ENCODE results near the gene CDH13.

Gene CDH13

GRCh38 chr16:82864332-82865040 lies 237.7 kb downstream of the CDH13 start:
- TF ChIP-seq CTCF (IDR thresholded peaks at IDR 0.05; ENCODE audit: control insufficient read depth, extremely low read depth, insufficient read depth), result no peak
- no peak for DNase-seq (ENCODE audit: low read depth)
- no peak overlapping the region for H3K4me3 ChIP-seq (ENCODE audit: low read depth, low read length)

- TF ChIP-seq CTCF (IDR thresholded peaks at IDR 0.05; ENCODE audit: control insufficient read depth, extremely low read depth, insufficient read depth), result no peak
- no peak overlapping the region for H3K4me3 ChIP-seq (ENCODE audit: low read depth, low read length)
These were observed 238.6 kb downstream of the CDH13 start for GRCh38 chr16:82865412-82865811.

GRCh38 chr16:82867485-82867884 lies 240.7 kb downstream of the CDH13 start:
- TF ChIP-seq CTCF (IDR thresholded peaks at IDR 0.05; ENCODE audit: control insufficient read depth, extremely low read depth, insufficient read depth), result no peak
- no peak overlapping the region for H3K4me3 ChIP-seq (ENCODE audit: low read depth, low read length)
- DNase-seq (ENCODE audit: low read depth), result no peak

More at GRCh38 chr16:82865412-82865811, 238.6 kb downstream of the CDH13 start:
- DNase-seq (ENCODE audit: low read depth), result no peak

GRCh38 chr16:82874271-82874670 lies 247.5 kb downstream of the CDH13 start:
- no peak for TF ChIP-seq CTCF (IDR thresholded peaks at IDR 0.05; ENCODE audit: control insufficient read depth, extremely low read depth, insufficient read depth)
- DNase-seq (ENCODE audit: low read depth), result no peak
- no peak overlapping the region for H3K4me3 ChIP-seq (ENCODE audit: low read depth, low read length)

- DNase-seq (ENCODE audit: low read depth), result no peak
- TF ChIP-seq CTCF (IDR thresholded peaks at IDR 0.05; ENCODE audit: control insufficient read depth, extremely low read depth, insufficient read depth), result no peak
- H3K4me3 ChIP-seq (ENCODE audit: low read depth, low read length), result no peak overlapping the region
These were observed 247.9 kb downstream of the CDH13 start for GRCh38 chr16:82874672-82875071.

GRCh38 chr16:82876951-82877350 lies 250.2 kb downstream of the CDH13 start:
- H3K4me3 ChIP-seq (ENCODE audit: low read depth, low read length), result no peak overlapping the region
- DNase-seq (ENCODE audit: low read depth), result no peak
- no peak for TF ChIP-seq CTCF (IDR thresholded peaks at IDR 0.05; ENCODE audit: control insufficient read depth, extremely low read depth, insufficient read depth)

- no peak overlapping the region for H3K4me3 ChIP-seq (ENCODE audit: low read depth, low read length)
- no peak for DNase-seq (ENCODE audit: low read depth)
- no peak for TF ChIP-seq CTCF (IDR thresholded peaks at IDR 0.05; ENCODE audit: control insufficient read depth, extremely low read depth, insufficient read depth)
These were observed 251.7 kb downstream of the CDH13 start for GRCh38 chr16:82878466-82878865.

All from LNCaP clone FGC (cell line).